Measurements from ENCODE around the gene DMRT2. TPM values are rescaled to one million over a fixed set of nuclear protein-coding genes. Genes with fewer than 3 reads are reported as not detected.

DMRT2 gene
- total RNA-seq, 1 experiment from 2014 or later: not detected

GRCh38 chr9:1042466-1042865 lies 7.7 kb upstream of the DMRT2 start:
- Histone ChIP-seq H3K27me3 (ENCODE audit: low read length) (no peaks in the 10 kb centered on the region), H3K9ac (ENCODE audit: low read length) (no peak overlapping the region), H3K9me2 (replicated peaks; ENCODE audit: low read length) (no peaks in the 10 kb centered on the region), H3K4me1 (ENCODE audit: insufficient read depth, low read length) (no peaks in the 10 kb centered on the region), H4K20me1 (ENCODE audit: low read length) (no peaks in the 10 kb centered on the region), H3K27ac (ENCODE audit: low read length) (no peak overlapping the region), H3K4me2 (ENCODE audit: low read length) (no peak overlapping the region), H3F3A (ENCODE audit: low read length, unreplicated experiment) (no peaks in the 10 kb centered on the region), H3K4me3 (ENCODE audit: low read length) (no peak overlapping the region), H3K79me2 (ENCODE audit: low read length) (no peaks in the 10 kb centered on the region), H2AFZ (ENCODE audit: low read length) (no peak overlapping the region), H3K36me3 (ENCODE audit: low read depth, low read length) (no peaks in the 10 kb centered on the region), H3K9me3 (ENCODE audit: low read length) (no peaks in the 10 kb centered on the region)
- no TSS peak for BruUV-seq (replicated peaks)
- DNase-seq: no peak
- TF ChIP-seq EZH2 (IDR thresholded peaks at IDR 0.05; ENCODE audit: low read length, unreplicated experiment) (no peak), CTCF (conservative IDR thresholded peaks at IDR 0.05; ENCODE audit: low read depth, low read length) (no peak), EZH2phosphoT487 (IDR thresholded peaks at IDR 0.05; ENCODE audit: borderline replicate concordance, low read length) (no peak)
- no peak for ATAC-seq
- ChIA-PET POLR2A (ENCODE audit: unreplicated experiment) (no interaction called here), CTCF (no interaction called here)
- intact Hi-C loops (cut with micrococcal nuclease): no loop called here

- no peak for TF ChIP-seq EZH2 (IDR thresholded peaks at IDR 0.05; ENCODE audit: low read length, unreplicated experiment)
- no peak for TF ChIP-seq EZH2phosphoT487 (IDR thresholded peaks at IDR 0.05; ENCODE audit: borderline replicate concordance, low read length)
- TF ChIP-seq CTCF (conservative IDR thresholded peaks at IDR 0.05; ENCODE audit: low read depth, low read length): no peak
- CTCF ChIA-PET: no interaction called here
- H3K4me1 ChIP-seq (ENCODE audit: insufficient read depth, low read length): no peaks in the 10 kb centered on the region
- BruUV-seq (replicated peaks): no TSS peak
- POLR2A ChIA-PET (ENCODE audit: unreplicated experiment): no interaction called here
- no peak overlapping the region for H2AFZ ChIP-seq (ENCODE audit: low read length)
- no peak overlapping the region for H3K4me3 ChIP-seq (ENCODE audit: low read length)
- H4K20me1 ChIP-seq (ENCODE audit: low read length): no peaks in the 10 kb centered on the region
- ATAC-seq (no peak), DNase-seq (no peak)
- H3K9me3 ChIP-seq (ENCODE audit: low read length): no peaks in the 10 kb centered on the region
- no peaks in the 10 kb centered on the region for H3K36me3 ChIP-seq (ENCODE audit: low read depth, low read length)
- H3K27ac ChIP-seq (ENCODE audit: low read length): no peak overlapping the region
- no peak overlapping the region for H3K4me2 ChIP-seq (ENCODE audit: low read length)
- no peak overlapping the region for H3K9ac ChIP-seq (ENCODE audit: low read length)
- H3F3A ChIP-seq (ENCODE audit: low read length, unreplicated experiment): no peaks in the 10 kb centered on the region
- H3K9me2 ChIP-seq (replicated peaks; ENCODE audit: low read length): no peaks in the 10 kb centered on the region
- H3K27me3 ChIP-seq (ENCODE audit: low read length): no peaks in the 10 kb centered on the region
- no peaks in the 10 kb centered on the region for H3K79me2 ChIP-seq (ENCODE audit: low read length)
- intact Hi-C loops (cut with micrococcal nuclease): no loop called here
These were observed 5.5 kb upstream of the DMRT2 start for GRCh38 chr9:1044643-1045042.

GRCh38 chr9:1046639-1047572 lies 3.3 kb upstream of the DMRT2 start:
- no peaks in the 10 kb centered on the region for H3K9me3 ChIP-seq (ENCODE audit: low read length)
- H3K4me3 ChIP-seq (ENCODE audit: low read length): no peak overlapping the region
- no peak overlapping the region for H3K9ac ChIP-seq (ENCODE audit: low read length)
- H3K9me2 ChIP-seq (replicated peaks; ENCODE audit: low read length): no peaks in the 10 kb centered on the region
- intact Hi-C loops (cut with micrococcal nuclease): no loop called here
- no peaks in the 10 kb centered on the region for H3K4me1 ChIP-seq (ENCODE audit: insufficient read depth, low read length)
- CTCF ChIA-PET: no interaction called here
- no peaks in the 10 kb centered on the region for H3K79me2 ChIP-seq (ENCODE audit: low read length)
- H3K36me3 ChIP-seq (ENCODE audit: low read depth, low read length): no peaks in the 10 kb centered on the region
- no TSS peak for BruUV-seq (replicated peaks)
- no peaks in the 10 kb centered on the region for H4K20me1 ChIP-seq (ENCODE audit: low read length)
- no peak overlapping the region for H2AFZ ChIP-seq (ENCODE audit: low read length)
- H3K4me2 ChIP-seq (ENCODE audit: low read length): peak overlapping the region; percentile 76; the same call in 1 of the 2 replicates
- H3F3A ChIP-seq (ENCODE audit: low read length, unreplicated experiment): no peaks in the 10 kb centered on the region
- POLR2A ChIA-PET (ENCODE audit: unreplicated experiment): no interaction called here
- ATAC-seq (no peak), DNase-seq (no peak)
- H3K27ac ChIP-seq (ENCODE audit: low read length): no peak overlapping the region
- no peak for TF ChIP-seq EZH2 (IDR thresholded peaks at IDR 0.05; ENCODE audit: low read length, unreplicated experiment)
- no peak for TF ChIP-seq EZH2phosphoT487 (IDR thresholded peaks at IDR 0.05; ENCODE audit: borderline replicate concordance, low read length)
- no peak for TF ChIP-seq CTCF (conservative IDR thresholded peaks at IDR 0.05; ENCODE audit: low read depth, low read length)
- no peaks in the 10 kb centered on the region for H3K27me3 ChIP-seq (ENCODE audit: low read length)

All from PC-3 (cell line).